Measurements from ENCODE around the gene MIOS. TPM values are rescaled to one million over a fixed set of nuclear protein-coding genes. Genes with fewer than 3 reads are reported as not detected.
"Not testable (repeated sequence)": the region's sequence is repeated elsewhere in the genome, so short reads cannot be mapped to it uniquely, and the experiment has no call there.

Gene MIOS
- total RNA-seq, 1 donor from 2014 or later = 27.8 TPM

DNA sequence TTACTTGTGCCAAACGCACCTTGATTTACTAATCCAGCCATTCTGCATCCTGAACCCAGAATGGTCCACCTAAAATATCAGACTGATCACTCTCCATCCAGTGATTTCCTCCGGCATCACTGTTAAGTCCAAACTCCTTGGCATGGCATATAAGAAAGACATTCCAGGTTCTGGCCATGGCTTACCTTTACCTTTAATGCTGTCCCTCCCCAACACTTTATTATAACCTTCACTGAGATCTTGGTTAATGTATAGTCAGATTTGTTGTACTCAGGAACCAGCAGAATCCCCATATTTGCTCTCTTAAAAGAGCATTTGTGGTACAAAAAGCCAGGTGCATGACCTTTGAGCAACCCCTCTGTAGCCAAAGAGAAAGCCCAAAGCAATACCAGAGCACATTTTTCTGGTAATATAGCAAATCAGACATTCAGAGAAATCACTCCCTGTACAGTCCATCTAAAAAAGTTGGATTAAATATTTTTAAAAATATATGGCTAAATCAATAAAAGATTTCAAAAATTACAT, 84.1 kb downstream of the MIOS start:
- H3K9me3 ChIP-seq = no peaks in the 10 kb centered on the region
- DNase-seq (no peak), ATAC-seq (no peak)
- no peak overlapping the region for H3K4me3 ChIP-seq
- intact Hi-C loops (cut with DNase I) = no loop called here
- TF ChIP-seq CTCF (IDR thresholded peaks at IDR 0.05) = no peak
- no peaks in the 10 kb centered on the region for H3K36me3 ChIP-seq
- no peaks in the 10 kb centered on the region for H3K27me3 ChIP-seq
- peaks cover 4% of the 10 kb centered on the region for H3K4me1 ChIP-seq
- no peak overlapping the region for H3K27ac ChIP-seq

DNA sequence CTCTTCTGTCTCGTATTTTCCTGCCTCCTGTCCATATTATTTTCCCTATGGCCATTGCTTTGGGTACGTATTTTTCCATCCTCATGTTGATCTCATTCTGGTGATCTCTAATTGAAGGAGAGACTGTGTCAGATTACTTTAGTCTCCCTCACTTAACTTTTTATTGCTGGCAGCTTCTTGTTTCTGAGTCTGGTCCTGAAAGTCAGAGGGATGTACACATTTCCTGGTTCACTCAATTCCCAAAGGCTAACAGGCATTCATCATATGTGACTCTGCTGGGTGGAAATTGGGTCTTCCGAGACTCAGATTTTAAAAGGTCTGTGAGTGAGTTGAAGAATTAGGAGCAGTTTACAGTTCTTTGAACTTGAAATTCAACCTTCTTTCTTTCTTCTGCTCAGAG, 84.8 kb downstream of the MIOS start:
- H3K27me3 ChIP-seq = no peaks in the 10 kb centered on the region
- DNase-seq (no peak), ATAC-seq (no peak)
- no peak overlapping the region for H3K27ac ChIP-seq
- intact Hi-C loops (cut with DNase I) = no loop called here
- H3K36me3 ChIP-seq = no peaks in the 10 kb centered on the region
- peaks cover 4% of the 10 kb centered on the region for H3K4me1 ChIP-seq
- H3K4me3 ChIP-seq = no peak overlapping the region
- no peaks in the 10 kb centered on the region for H3K9me3 ChIP-seq
- TF ChIP-seq CTCF (IDR thresholded peaks at IDR 0.05) = no peak

- H3K9me3 ChIP-seq = no peaks in the 10 kb centered on the region
- DNase-seq (no peak), ATAC-seq (no peak)
- no peaks in the 10 kb centered on the region for H3K27me3 ChIP-seq
- no peak for TF ChIP-seq CTCF (IDR thresholded peaks at IDR 0.05)
- H3K4me3 ChIP-seq = no peak overlapping the region
- no peaks in the 10 kb centered on the region for H3K36me3 ChIP-seq
- H3K4me1 ChIP-seq = peaks cover 4% of the 10 kb centered on the region
- no peak overlapping the region for H3K27ac ChIP-seq
- intact Hi-C loops (cut with DNase I) = no loop called here
These were observed 86.3 kb downstream of the MIOS start for GRCh38 chr7:7652798-7653540.

- DNase-seq (no peak), ATAC-seq (no peak)
- H3K4me3 ChIP-seq = no peak overlapping the region
- intact Hi-C loops (cut with DNase I) = no loop called here
- no peaks in the 10 kb centered on the region for H3K27me3 ChIP-seq
- peak; percentile 43 for TF ChIP-seq CTCF (IDR thresholded peaks at IDR 0.05)
- H3K4me1 ChIP-seq = peaks cover 4% of the 10 kb centered on the region
- H3K27ac ChIP-seq = no peak overlapping the region
- H3K9me3 ChIP-seq = no peaks in the 10 kb centered on the region
- no peaks in the 10 kb centered on the region for H3K36me3 ChIP-seq
These were observed 87.0 kb downstream of the MIOS start for GRCh38 chr7:7653593-7654187.

- Histone ChIP-seq H3K4me1 (peaks cover 4% of the 10 kb centered on the region), H3K4me3 (no peak overlapping the region), H3K9me3 (no peaks in the 10 kb centered on the region), H3K36me3 (no peaks in the 10 kb centered on the region), H3K27me3 (no peaks in the 10 kb centered on the region), H3K27ac (no peak overlapping the region)
- ATAC-seq (no peak), DNase-seq (no peak)
- TF ChIP-seq CTCF (IDR thresholded peaks at IDR 0.05) = no peak
- intact Hi-C loops (cut with DNase I) = no loop called here
These were observed 88.5 kb downstream of the MIOS start for GRCh38 chr7:7654964-7655715.

DNA sequence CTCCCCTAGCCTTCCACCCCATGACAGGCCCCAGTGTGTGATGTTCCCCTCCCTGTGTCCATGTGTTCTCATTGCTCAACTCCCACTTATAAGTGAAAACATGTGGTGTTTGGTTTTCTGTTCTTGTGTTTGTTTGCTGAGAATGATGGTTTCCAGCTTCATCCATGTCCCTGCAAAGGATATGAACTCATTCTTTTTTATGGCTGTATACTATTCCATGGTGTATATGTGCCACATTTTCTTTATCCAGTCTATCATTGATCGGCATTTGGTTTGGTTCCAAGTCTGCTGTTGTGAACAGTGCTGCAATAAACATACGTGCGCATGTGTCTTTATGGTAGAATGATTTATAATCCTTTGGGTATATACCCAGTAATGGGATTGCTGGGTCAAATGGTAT, 89.8 kb downstream of the MIOS start:
- H3K27me3 ChIP-seq; ATAC-seq; DNase-seq; H3K4me1 ChIP-seq; H3K27ac ChIP-seq; H3K4me3 ChIP-seq; H3K36me3 ChIP-seq; intact Hi-C loops (cut with DNase I); H3K9me3 ChIP-seq: not testable (repeated sequence)
